K562 (cell line): ENCODE measurements around the gene TKTL1. TPM values are rescaled to one million over a fixed set of nuclear protein-coding genes. Genes with fewer than 3 reads are reported as not detected.

Source experiments
- ATAC-seq: fragments of 200-7000 bp; cut with Tn5 transposase; 3 replicates; pipeline ENCODE4 v1.9.1; 2020; ENCODE audit warnings: moderate library complexity
- BruUV-seq: library from RNA; stranded (reverse); fragments of 400-500 nt; replicated peaks from 2 replicates; lab custom pipeline; 2021; lab: Mats Ljungman, UMichigan
- CTCF ChIA-PET: fragments of 300-600 bp; formaldehyde crosslinking; extraction: SDS; loops from one replicate; lab custom pipeline; 2021; ENCODE audit warnings: low intra/inter-chr PET ratio; lab: Yijun Ruan, JAX
- POLR2A ChIA-PET: fragments of 300-600, 350-650 bp; sonication (Branson Sonifier 250); formaldehyde crosslinking; extraction: SDS; loops from one replicate; lab custom pipeline; 2021; ENCODE audit warnings: antibody characterized with exemption, inconsistent platforms; lab: Yijun Ruan, JAX
- DNase-seq, 4 experiments: peaks; one replicate each; pipeline versions ENCODE4 v3.0.0 to v3.0.0-alpha.2; 2011 to 2018; ENCODE audit warnings: low spot score in 3 of 4, mixed read lengths in 3 of 4; ENCODE audit errors: extremely low read depth in 1 of 4
- FAIRE-seq: peaks from 2 replicates; lab custom pipeline; 2011; peaks lifted over from hg19 to GRCh38; lab: Jason Lieb, UNC
- H2AFZ ChIP-seq: 2 replicates; pipeline ENCODE4 v1.6.0; 2011; ENCODE audit warnings: low read depth, low read length, control low read depth, inconsistent platforms
- H3K27ac ChIP-seq: fragments of 200-600 bp; 3 replicates; pipeline ENCODE4 v1.8.0; 2011; ENCODE audit warnings: low read depth, mild to moderate bottlenecking, control low read depth, inconsistent platforms, low read length, moderate library complexity, mixed read lengths; ENCODE audit errors: extremely low read depth
- H3K27me3 ChIP-seq, 2 experiments: fragments of 300-600 bp in 1 of 2; 2 replicates in 1 of 2; 3 replicates in 1 of 2; pipeline versions ENCODE4 v1.6.0 to v1.8.0; 2011; ENCODE audit warnings: inconsistent platforms in 2 of 2, low read length in 2 of 2, mild to moderate bottlenecking in 1 of 2, mixed read lengths in 1 of 2, moderate library complexity in 1 of 2; ENCODE audit not compliant: control insufficient read depth in 2 of 2, insufficient read depth in 2 of 2
- H3K36me3 ChIP-seq: fragments of 300-600 bp; 3 replicates; pipeline ENCODE4 v1.8.0; 2011; ENCODE audit warnings: mild to moderate bottlenecking, low read length, inconsistent platforms; ENCODE audit not compliant: control insufficient read depth, insufficient read depth
- H3K4me1 ChIP-seq, 2 experiments: fragments of 200-600 bp in 1 of 2; replicated peaks in 1 of 2; 2 replicates in 1 of 2; 3 replicates in 1 of 2; pipeline versions ENCODE4 v1.5.1 to v1.8.0; 2011; ENCODE audit warnings: inconsistent platforms in 2 of 2, low read length in 2 of 2, mild to moderate bottlenecking in 1 of 2, mixed read lengths in 1 of 2, moderate library complexity in 1 of 2; ENCODE audit not compliant: control insufficient read depth in 2 of 2, insufficient read depth in 2 of 2
- H3K4me2 ChIP-seq: 2 replicates; pipeline ENCODE4 v1.6.1; 2011; ENCODE audit warnings: low read length, control low read depth, inconsistent platforms, mixed read lengths; ENCODE audit not compliant: insufficient read depth
- H3K4me3 ChIP-seq: fragments of 200-600 bp; sonication (generic), shearing (Covaris generic); 2 replicates; pipeline ENCODE4 v1.5.1; 2016; ENCODE audit warnings: control low read depth, inconsistent platforms
- H3K79me2 ChIP-seq: fragments of 200-600 bp; 3 replicates; pipeline ENCODE4 v1.8.0; 2011; ENCODE audit warnings: low read length, inconsistent platforms; ENCODE audit not compliant: control insufficient read depth, insufficient read depth
- H3K9ac ChIP-seq, 2 experiments: 2 replicates each; pipeline versions ENCODE4 v1.6.0 to v1.6.1; 2011; ENCODE audit warnings: low read depth in 2 of 2, low read length in 2 of 2, control low read depth in 1 of 2, inconsistent platforms in 1 of 2, mild to moderate bottlenecking in 1 of 2, mixed read lengths in 1 of 2; ENCODE audit not compliant: insufficient read depth in 1 of 2
- H3K9me1 ChIP-seq: one replicate; pipeline ENCODE4 v1.6.0; 2011; ENCODE audit warnings: inconsistent platforms, mild to moderate bottlenecking, low read length, moderate library complexity; ENCODE audit not compliant: control insufficient read depth, insufficient read depth
- H3K9me3 ChIP-seq: replicated peaks from 2 replicates; pipeline ENCODE4 v1.5.1; 2011; ENCODE audit warnings: low read depth, low read length, inconsistent platforms; ENCODE audit not compliant: control insufficient read depth, insufficient read depth
- H4K20me1 ChIP-seq: replicated peaks from 2 replicates; pipeline ENCODE4 v1.6.1; 2011; ENCODE audit warnings: low read length, inconsistent platforms, mixed read lengths; ENCODE audit not compliant: control insufficient read depth, insufficient read depth
- ARID1B ChIP-seq: fragments of 450-650 bp; IDR thresholded peaks from 2 replicates; pipeline ENCODE4 v1.6.1; 2016; ENCODE audit warnings: antibody characterized with exemption, mild to moderate bottlenecking, inconsistent platforms
- EZH2 ChIP-seq: IDR thresholded peaks from 2 replicates; pipeline ENCODE4 v1.6.1; 2012; ENCODE audit warnings: low read depth, mild to moderate bottlenecking, inconsistent platforms, low read length, borderline replicate concordance
- FOS ChIP-seq: IDR thresholded peaks from 3 replicates; pipeline ENCODE4 v1.6.1; 2011; ENCODE audit not compliant: insufficient read length; ENCODE audit errors: extremely low read depth
- GABPB2 ChIP-seq: fragments of 250-450 bp; sonication (Bioruptor Pico); conservative IDR thresholded peaks from 2 replicates; pipeline ENCODE4 v1.5.1; 2021; ENCODE audit warnings: mild to moderate bottlenecking
- KAT7 ChIP-seq: sonication (generic); formaldehyde crosslinking; IDR thresholded peaks from 2 replicates; pipeline ENCODE4 v1.8.0; 2022; ENCODE audit warnings: missing genetic modification reagents, mild to moderate bottlenecking, borderline replicate concordance
- POLR2G ChIP-seq: fragments of 200-400 bp; formaldehyde crosslinking; IDR thresholded peaks from 2 replicates; pipeline ENCODE4 v1.6.1; 2017; ENCODE audit warnings: low read depth, mild to moderate bottlenecking, antibody characterized with exemption, low read length, moderate library complexity
- RBFOX2 ChIP-seq: fragments of 200-400 bp; formaldehyde crosslinking; IDR thresholded peaks from 2 replicates; pipeline ENCODE4 v1.6.1; 2017; ENCODE audit warnings: low read depth, mild to moderate bottlenecking, low read length, moderate library complexity
- TARDBP ChIP-seq: fragments of 450-650 bp; IDR thresholded peaks from 2 replicates; pipeline ENCODE4 v1.6.1; 2016
- ZNF398 ChIP-seq: fragments of 250-450 bp; sonication (Bioruptor Pico); IDR thresholded peaks from 2 replicates; pipeline ENCODE4 v1.8.0; 2021; ENCODE audit warnings: moderate library complexity, mild to moderate bottlenecking, inconsistent platforms
- ZNF717 ChIP-seq: fragments of 250-450 bp; sonication (Bioruptor Pico); IDR thresholded peaks from 2 replicates; pipeline ENCODE4 v1.5.0; 2021
- WGBS: fragments of 100-300 bp; shearing (Covaris generic); methylation state at CpG from one replicate; pipeline ENCODE4 v1.1.6; 2016; ENCODE audit warnings: low coverage, mixed read lengths; ENCODE audit not compliant: insufficient coverage; ENCODE audit errors: missing lambda C conversion rate; 5-methylcytosine and 5-hydroxymethylcytosine counted together
- in situ Hi-C: fragments of 300-500 bp; cut with MboI; formaldehyde crosslinking; loops from 4 replicates; pipeline ENCODE4 v1.15.0; 2018; ENCODE audit warnings: inconsistent platforms, mixed read lengths
- intact Hi-C: fragments of 100-400 bp; cut with micrococcal nuclease; formaldehyde crosslinking; loops from 2 replicates; pipeline ENCODE4 v1.14.2; 2022
- polyA plus RNA-seq, 8 experiments: library from polyadenylated mRNA; depleted of rRNA in 4 of 8; stranded (reverse) in 5 of 8; unstranded in 3 of 8; fragments of >200 nt; fragmentation: Nextera tagmentation in 2 of 8; fragmentation: Illumina TruSeq in 1 of 8; extraction: Ambion mirVana in 2 of 8; extraction: Trizol in 1 of 8; gene quantifications; 2 replicates each; pipeline versions ENCODE4 v1.2.1 to v1.2.3, GENCODE V29; 2011 to 2014; ENCODE audit warnings: inconsistent platforms in 1 of 8, missing spikeins in 1 of 8
- total RNA-seq, 7 experiments: library from RNA; depleted of rRNA in 6 of 7; stranded (reverse); fragments of >200 nt in 6 of 7; fragmentation: Illumina TruSeq in 2 of 7; extraction: Trizol in 2 of 7; gene quantifications; 2 replicates each; pipeline versions ENCODE4 v1.2.1 to v1.2.3, GENCODE V29; 2011 to 2021; ENCODE audit warnings: low replicate concordance in 1 of 7

Gene TKTL1
- total and polyA plus RNA-seq, 9 of the 15 experiments (the other 6 are each of a cell fraction or from before 2014, with no cell fraction given), result 0.18 to 0.71 (median 0.38) TPM

DNA sequence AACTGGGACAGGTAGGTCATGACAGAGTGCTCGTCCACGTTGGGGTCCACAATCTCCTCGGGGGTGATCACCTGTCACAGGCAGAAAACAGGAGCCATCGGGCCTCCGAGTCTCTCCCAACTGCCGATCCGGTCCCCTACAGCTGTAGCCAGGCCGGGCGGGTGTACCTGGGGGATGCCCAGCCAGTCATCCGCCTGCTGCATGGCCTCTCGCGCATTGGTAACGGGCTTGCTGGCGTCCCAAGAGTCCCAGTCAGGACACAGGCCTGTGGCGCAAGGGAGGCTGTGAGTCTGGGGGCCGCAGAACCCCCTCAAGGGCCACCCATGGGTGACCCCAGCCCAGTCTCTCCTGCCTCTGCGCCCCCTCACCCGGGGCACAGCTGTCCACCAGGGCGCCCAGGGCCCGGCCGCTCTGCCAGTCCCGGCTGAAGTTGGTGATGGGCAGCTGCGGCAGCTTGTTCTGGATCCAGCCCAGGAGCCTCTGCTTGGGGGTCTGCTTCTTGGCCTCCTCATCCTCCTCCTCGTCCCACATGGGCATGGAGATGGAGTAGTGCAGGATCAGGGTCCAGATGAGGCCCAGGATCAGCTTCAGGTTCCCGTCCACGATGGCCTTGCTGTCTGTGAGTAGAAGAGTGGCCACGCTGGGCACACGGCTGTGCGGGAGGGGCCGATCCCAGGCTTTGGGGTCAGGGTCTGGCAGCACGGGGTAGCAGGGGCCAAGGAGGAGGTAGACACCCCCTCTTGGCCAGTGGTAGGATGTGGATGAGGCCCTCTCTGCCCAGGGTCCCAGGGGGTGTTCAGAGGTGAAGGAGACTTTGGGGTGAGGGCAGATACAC is 72.1 kb downstream of the TKTL1 start:
- TF ChIP-seq ARID1B (no peak), TARDBP (no peak), EZH2 (no peak), RBFOX2 (peak; percentile 57), ZNF717 (CRISPR knock-in tag) (no peak), KAT7 (CRISPR knock-in tag) (no peak), FOS (no peak), GABPB2 (CRISPR knock-in tag) (no peak), POLR2G (peak; percentile 50; the same call in 1 of the 2 replicates), ZNF398 (no peak)
- Histone ChIP-seq H3K27me3 (no peaks in the 10 kb centered on the region), H2AFZ (no peak overlapping the region), H3K79me2 (peaks cover 61% of the 10 kb centered on the region), H3K27ac (peak overlapping the region; percentile 99), H4K20me1 (no peaks in the 10 kb centered on the region; the same call in 1 of the 2 replicates), H3K4me2 (peak overlapping the region; percentile 96), H3K9me3 (no peaks in the 10 kb centered on the region), H3K9me1 (no peaks in the 10 kb centered on the region), H3K4me1 (peaks cover 10 to 68% of the 10 kb centered on the region in 2 experiments), H3K9ac (peak overlapping the region; percentile 91 to 94), H3K36me3 (peaks cover 58% of the 10 kb centered on the region; the same call in 2 of the 3 replicates), H3K4me3 (no peak overlapping the region; the same call in 1 of the 2 replicates)
- no peak for ATAC-seq
- intact Hi-C loops (no loop called here), in situ Hi-C loops (no loop called here)
- BruUV-seq, result no TSS peak
- DNase-seq, result no peak
- POLR2A ChIA-PET, result interaction anchor here (0.6 to 0.9 kb wide), 4 partner anchors 10 to 590 kb away, joined by 3 to 4 read pairs (median 3); partner anchors contain the start of gene FAM3A
- 100% methylated on average over 11 of the region's 31 CpGs for WGBS
- FAIRE-seq, result no peak
- CTCF ChIA-PET, result no interaction called here
